Mesenchymal stem cell (in vitro differentiated cells and primary cell): Measurements from ENCODE around the gene STARD8.
A peak's percentile ranks its signal among the peaks of the same experiment; 100 is the strongest.

Source experiments
- DNase-seq: peaks from one replicate; pipeline ENCODE4 v3.0.0-alpha.2; 2013
- H2AFZ ChIP-seq: one replicate; pipeline ENCODE4 v1.6.1; 2013; ENCODE audit warnings: low read depth, mild to moderate bottlenecking, control low read depth, inconsistent platforms, low read length, moderate library complexity
- H2AK5ac ChIP-seq: 2 replicates; pipeline ENCODE4 v1.6.1; 2013; ENCODE audit warnings: low read length, moderate library complexity, mild to moderate bottlenecking, inconsistent platforms; ENCODE audit not compliant: severe bottlenecking
- H2BK120ac ChIP-seq: one replicate; pipeline ENCODE4 v1.6.1; 2013; ENCODE audit warnings: low read depth, mild to moderate bottlenecking, inconsistent platforms, low read length, moderate library complexity
- H2BK12ac ChIP-seq, 2 experiments: one replicate each; pipeline ENCODE4 v1.6.1; 2013; ENCODE audit warnings: inconsistent platforms in 2 of 2, low read length in 2 of 2, mild to moderate bottlenecking in 2 of 2, moderate library complexity in 2 of 2, control low read depth in 1 of 2
- H2BK15ac ChIP-seq: one replicate; pipeline ENCODE4 v1.6.1; 2013; ENCODE audit warnings: mild to moderate bottlenecking, low read depth, inconsistent platforms; ENCODE audit not compliant: poor library complexity, severe bottlenecking
- H2BK5ac ChIP-seq: 2 replicates; pipeline ENCODE4 v1.6.1; 2013; ENCODE audit warnings: low read depth, mild to moderate bottlenecking, low read length, control low read depth, inconsistent platforms; ENCODE audit not compliant: poor library complexity, severe bottlenecking
- H3K14ac ChIP-seq, 2 experiments: one replicate each; pipeline ENCODE4 v1.6.1; 2013; ENCODE audit warnings: inconsistent platforms in 2 of 2, low read length in 2 of 2, control low read depth in 1 of 2, mild to moderate bottlenecking in 1 of 2, moderate library complexity in 1 of 2
- H3K18ac ChIP-seq, 2 experiments: one replicate each; pipeline ENCODE4 v1.6.1; 2013; ENCODE audit warnings: inconsistent platforms in 2 of 2, low read length in 2 of 2, control low read depth in 1 of 2, low read depth in 1 of 2, mild to moderate bottlenecking in 1 of 2
- H3K23ac ChIP-seq, 2 experiments: one replicate each; pipeline ENCODE4 v1.6.1; 2013; ENCODE audit warnings: inconsistent platforms in 2 of 2, low read length in 2 of 2, mild to moderate bottlenecking in 2 of 2, moderate library complexity in 2 of 2, control low read depth in 1 of 2
- H3K27ac ChIP-seq: 2 replicates; pipeline ENCODE4 v1.5.1; 2013; ENCODE audit warnings: mild to moderate bottlenecking, moderate library complexity, low read length, control low read depth, inconsistent platforms; ENCODE audit not compliant: poor library complexity, severe bottlenecking
- H3K27me3 ChIP-seq, 2 experiments: 2 replicates each; pipeline versions ENCODE4 v1.6.1 to v1.7.0; 2013; ENCODE audit warnings: low read length in 2 of 2, mild to moderate bottlenecking in 2 of 2, moderate library complexity in 2 of 2, control low read depth in 1 of 2, inconsistent platforms in 1 of 2; ENCODE audit not compliant: control insufficient read depth in 1 of 2, insufficient read depth in 1 of 2
- H3K36me3 ChIP-seq, 2 experiments: 2 replicates each; pipeline versions ENCODE4 v1.6.1 to v1.7.0; 2013; ENCODE audit warnings: low read length in 2 of 2, control low read depth in 1 of 2, inconsistent platforms in 1 of 2, low read depth in 1 of 2, mild to moderate bottlenecking in 1 of 2; ENCODE audit not compliant: insufficient read depth in 2 of 2, control insufficient read depth in 1 of 2
- H3K4ac ChIP-seq, 2 experiments: one replicate each; pipeline ENCODE4 v1.6.1; 2013; ENCODE audit warnings: inconsistent platforms in 2 of 2, low read length in 2 of 2, mild to moderate bottlenecking in 2 of 2, moderate library complexity in 2 of 2, control low read depth in 1 of 2, low read depth in 1 of 2
- H3K4me1 ChIP-seq: 2 replicates; pipeline ENCODE4 v1.6.1; 2013; ENCODE audit warnings: low read depth, low read length, control low read depth; ENCODE audit not compliant: control insufficient read depth, insufficient read depth
- H3K4me2 ChIP-seq: 2 replicates; pipeline ENCODE4 v1.6.1; 2013; ENCODE audit warnings: low read length, mild to moderate bottlenecking, inconsistent platforms; ENCODE audit not compliant: poor library complexity, severe bottlenecking
- H3K4me3 ChIP-seq, 2 experiments: 2 replicates each; pipeline versions ENCODE4 v1.5.1 to v1.7.0; 2013; ENCODE audit warnings: low read length in 2 of 2, mild to moderate bottlenecking in 2 of 2, control low read depth in 1 of 2, low read depth in 1 of 2; ENCODE audit not compliant: insufficient read depth in 1 of 2
- H3K79me1 ChIP-seq: replicated peaks from 2 replicates; pipeline ENCODE4 v1.6.1; 2013; ENCODE audit warnings: mild to moderate bottlenecking, control low read depth, low read length, inconsistent platforms; ENCODE audit not compliant: poor library complexity, severe bottlenecking
- H3K9ac ChIP-seq: 2 replicates; pipeline ENCODE4 v1.7.0; 2013; ENCODE audit warnings: mild to moderate bottlenecking, low read length, moderate library complexity
- H3K9me3 ChIP-seq: 2 replicates; pipeline ENCODE4 v1.7.0; 2013; ENCODE audit warnings: mild to moderate bottlenecking, low read length; ENCODE audit not compliant: control insufficient read depth
- H4K8ac ChIP-seq: one replicate; pipeline ENCODE4 v1.6.1; 2013; ENCODE audit warnings: inconsistent platforms, mild to moderate bottlenecking, low read length, moderate library complexity
- H4K91ac ChIP-seq: one replicate; pipeline ENCODE4 v1.6.1; 2013; ENCODE audit warnings: mild to moderate bottlenecking, low read length, inconsistent platforms
- WGBS: methylation state at CpG from one replicate; pipeline ENCODE4 v1.1.7; 2013; ENCODE audit warnings: mixed read lengths; 5-methylcytosine and 5-hydroxymethylcytosine counted together

STARD8 gene

DNA sequence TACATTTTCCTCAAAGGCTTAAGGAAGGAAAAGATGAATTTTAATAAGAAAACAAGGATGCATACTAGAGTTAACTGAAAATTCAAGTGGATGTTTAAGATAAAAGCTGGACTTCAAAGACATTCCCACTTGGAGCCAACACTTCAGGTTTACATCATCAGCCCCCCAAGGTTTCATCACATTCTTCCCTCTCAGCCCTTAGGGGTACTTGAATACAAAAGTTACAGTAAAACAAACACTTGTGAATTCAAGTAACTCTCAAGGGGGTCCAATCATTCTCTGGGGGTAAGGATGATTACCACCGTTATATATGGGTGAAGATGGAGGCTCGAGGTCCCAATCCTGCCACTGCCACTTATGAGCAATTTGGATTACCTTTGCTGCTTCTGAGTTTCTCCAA, 36.1 kb downstream of the STARD8 start:
- Histone ChIP-seq H3K79me1 (no peaks in the 10 kb centered on the region), H2BK120ac (no peak overlapping the region), H3K4me3 (no peak overlapping the region), H3K9me3 (no peaks in the 10 kb centered on the region), H3K9ac (no peak overlapping the region), H3K4ac (no peak overlapping the region), H3K4me2 (no peak overlapping the region), H2AFZ (no peak overlapping the region), H3K36me3 (no peaks in the 10 kb centered on the region), H4K91ac (no peak overlapping the region), H3K14ac (no peak overlapping the region), H3K18ac (no peak overlapping the region), H2AK5ac (no peak overlapping the region), H3K27ac (no peak overlapping the region), H2BK5ac (no peak overlapping the region), H3K27me3 (peaks cover 0 to 62% of the 10 kb centered on the region in 2 experiments), H4K8ac (no peak overlapping the region), H2BK12ac (no peak overlapping the region), H3K23ac (no peak overlapping the region), H2BK15ac (no peak overlapping the region), H3K4me1 (peaks cover 15% of the 10 kb centered on the region)
- DNase-seq, result no peak
- 95% methylated on average over 2 of the region's 2 CpGs for WGBS

DNA sequence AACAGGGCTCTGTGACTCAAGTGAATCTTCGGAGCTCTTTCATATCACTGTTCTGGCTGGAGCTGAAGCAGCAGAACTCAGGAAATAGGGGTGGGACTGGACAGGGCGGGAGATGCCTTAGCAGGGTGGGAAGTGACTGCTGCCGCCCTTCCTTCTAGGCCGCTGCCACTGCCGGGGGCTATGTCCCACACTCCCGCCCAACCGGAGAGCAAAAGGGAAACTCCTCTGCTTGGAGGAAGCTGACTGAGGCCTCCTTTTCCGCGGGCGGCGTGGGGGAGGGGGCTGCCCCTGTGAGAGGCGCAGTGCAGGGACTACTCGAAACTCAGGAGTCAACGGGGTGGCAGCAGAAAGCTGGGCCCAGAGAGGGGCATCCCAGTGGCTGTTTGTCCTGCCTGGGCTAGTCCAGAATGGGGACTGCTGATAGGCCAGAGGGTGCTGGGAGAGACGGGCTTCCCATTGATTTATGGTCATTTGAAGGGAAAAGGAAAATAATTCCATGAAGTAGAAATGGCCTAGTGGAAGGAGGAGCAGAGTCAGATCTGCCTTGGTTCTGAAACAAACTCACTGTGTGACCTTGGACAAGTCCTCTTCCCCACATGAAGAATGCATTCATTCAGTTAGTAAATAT, 36.9 kb downstream of the STARD8 start:
- peak; percentile 13 for DNase-seq
- H2AK5ac ChIP-seq, result no peak overlapping the region
- H3K18ac ChIP-seq, result peak overlapping the region; percentile 54 to 76
- H3K36me3 ChIP-seq, result no peaks in the 10 kb centered on the region
- H3K4me2 ChIP-seq, result no peak overlapping the region
- no peak overlapping the region for H2BK15ac ChIP-seq
- H3K14ac ChIP-seq, result peak overlapping the region in 1 of 2 experiments; percentile 36
- H2AFZ ChIP-seq, result no peak overlapping the region
- H3K4me3 ChIP-seq, result no peak overlapping the region
- H3K9me3 ChIP-seq, result no peaks in the 10 kb centered on the region
- H2BK120ac ChIP-seq, result peak overlapping the region; percentile 61
- no peak overlapping the region for H3K23ac ChIP-seq
- no peak overlapping the region for H3K4ac ChIP-seq
- peak overlapping the region; percentile 37 for H4K8ac ChIP-seq
- H3K27me3 ChIP-seq, result peaks cover 0 to 56% of the 10 kb centered on the region in 2 experiments
- no peak overlapping the region for H4K91ac ChIP-seq
- no peak overlapping the region for H3K27ac ChIP-seq
- no peak overlapping the region for H2BK5ac ChIP-seq
- H3K9ac ChIP-seq, result no peak overlapping the region
- H3K79me1 ChIP-seq, result no peaks in the 10 kb centered on the region
- H3K4me1 ChIP-seq, result peaks cover 15% of the 10 kb centered on the region
- 14% methylated on average over 13 of the region's 15 CpGs for WGBS
- H2BK12ac ChIP-seq, result no peak overlapping the region

DNA sequence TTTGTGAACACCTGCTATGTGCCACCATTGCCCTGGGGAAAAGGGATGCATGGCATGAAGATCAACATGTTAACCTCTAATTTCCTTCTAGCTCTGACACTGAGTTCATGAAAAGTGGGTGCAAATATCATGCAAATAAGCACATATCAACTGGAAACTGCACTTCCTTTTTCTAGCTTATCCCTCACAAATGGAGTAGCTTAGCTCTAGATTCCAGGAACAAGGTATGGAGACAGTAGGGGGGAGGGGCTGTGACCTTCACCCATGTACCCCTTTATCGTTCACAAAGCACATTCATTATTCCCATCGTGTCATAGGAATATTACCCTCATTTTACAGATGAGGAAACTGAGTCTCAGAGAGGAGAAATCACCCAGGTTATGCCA, 37.4 kb downstream of the STARD8 start:
- Histone ChIP-seq H3K27me3 (peaks cover 0 to 53% of the 10 kb centered on the region in 2 experiments), H3K36me3 (no peaks in the 10 kb centered on the region), H3K4ac (no peak overlapping the region), H3K79me1 (no peaks in the 10 kb centered on the region), H2AFZ (no peak overlapping the region), H4K8ac (no peak overlapping the region), H3K27ac (no peak overlapping the region), H2AK5ac (no peak overlapping the region), H2BK5ac (no peak overlapping the region), H3K4me2 (no peak overlapping the region), H3K9me3 (no peaks in the 10 kb centered on the region), H2BK120ac (no peak overlapping the region), H3K9ac (no peak overlapping the region), H3K4me3 (no peak overlapping the region), H3K4me1 (peaks cover 15% of the 10 kb centered on the region), H3K23ac (no peak overlapping the region), H3K14ac (no peak overlapping the region), H2BK12ac (no peak overlapping the region), H2BK15ac (no peak overlapping the region), H4K91ac (no peak overlapping the region), H3K18ac (no peak overlapping the region)
- DNase-seq, result no peak
- WGBS, result no CpG with 5 or more reads among the region's 2 CpGs

DNA sequence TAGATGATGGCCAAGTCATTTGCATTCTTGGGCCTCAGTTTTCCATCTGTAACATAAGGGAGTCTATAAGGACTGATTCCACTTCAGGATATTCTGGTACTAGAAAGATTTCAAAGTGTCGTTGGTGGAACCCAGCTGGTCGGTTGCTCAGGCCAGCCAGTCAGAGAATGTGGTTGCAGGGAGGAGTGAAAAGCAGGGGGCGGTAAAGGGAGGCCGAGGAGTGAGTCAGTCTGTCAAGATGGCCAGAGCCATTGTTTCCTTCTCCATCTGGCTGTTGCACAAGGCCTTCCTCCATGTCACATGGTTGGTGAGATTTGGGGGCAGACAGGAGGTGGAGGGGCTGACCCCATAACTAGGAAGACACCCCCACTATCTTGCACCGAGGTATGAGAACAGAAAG, 38.2 kb downstream of the STARD8 start:
- Histone ChIP-seq H3K14ac (no peak overlapping the region), H2BK120ac (no peak overlapping the region), H2AFZ (no peak overlapping the region), H3K4ac (no peak overlapping the region), H3K79me1 (no peaks in the 10 kb centered on the region), H2BK15ac (no peak overlapping the region), H2AK5ac (no peak overlapping the region), H4K8ac (no peak overlapping the region), H3K4me2 (no peak overlapping the region), H4K91ac (no peak overlapping the region), H3K4me1 (peaks cover 15% of the 10 kb centered on the region), H3K23ac (no peak overlapping the region), H3K27me3 (peaks cover 0 to 61% of the 10 kb centered on the region in 2 experiments), H3K36me3 (no peaks in the 10 kb centered on the region), H3K4me3 (peak overlapping the region in 1 of 2 experiments; percentile 68), H2BK12ac (no peak overlapping the region), H3K9ac (peak overlapping the region; percentile 57), H3K18ac (no peak overlapping the region), H3K27ac (no peak overlapping the region), H2BK5ac (no peak overlapping the region), H3K9me3 (no peaks in the 10 kb centered on the region)
- peak; percentile 23 for DNase-seq
- WGBS, result 48% methylated on average over 4 of the region's 5 CpGs
